GM12872 (cell line): ENCODE results near the gene JMJD8.

Experiments
- CTCF ChIP-seq: IDR thresholded peaks from 3 replicates; pipeline ENCODE4 v1.5.1; 2011; ENCODE audit warnings: low read depth, mild to moderate bottlenecking, low read length, moderate library complexity; ENCODE audit not compliant: insufficient read depth

The JMJD8 gene

DNA sequence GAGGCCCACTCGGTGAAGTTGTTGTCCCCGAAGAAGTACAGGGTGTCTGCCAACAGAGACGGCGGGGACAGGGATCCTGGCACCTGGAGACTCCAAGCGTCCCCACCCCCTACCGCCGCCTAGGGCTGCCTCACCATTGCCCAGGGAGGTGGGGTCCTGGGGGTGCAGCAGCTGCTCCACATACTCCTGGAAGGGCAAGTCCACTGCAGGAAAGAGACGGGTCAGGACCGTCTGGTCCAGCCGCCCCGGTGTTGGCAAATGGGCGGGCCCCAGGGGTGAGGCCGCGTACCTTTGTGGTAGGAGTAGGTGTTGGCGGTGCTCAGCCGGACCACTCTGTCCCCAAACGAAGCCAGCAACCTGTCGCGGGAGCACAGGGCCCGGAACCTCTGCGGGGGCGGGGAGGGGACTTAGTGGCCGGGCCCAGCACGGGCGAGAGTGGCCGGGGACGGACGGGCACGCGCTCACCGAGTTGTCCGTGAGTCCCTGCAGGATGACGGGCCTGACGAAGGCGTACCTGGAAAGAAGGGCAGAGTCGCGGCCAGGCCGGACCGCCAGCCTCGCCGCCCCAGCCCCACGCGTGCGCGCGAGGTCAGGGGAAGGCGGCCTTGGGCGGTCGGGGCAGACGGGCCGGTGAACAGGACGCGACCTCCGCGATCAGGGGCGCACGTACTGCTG is 601 bp downstream of the JMJD8 start:
- no peak for TF ChIP-seq CTCF

- no peak for TF ChIP-seq CTCF
Observed at GRCh38 chr16:682493-683395, 1.4 kb downstream of the JMJD8 start.

DNA sequence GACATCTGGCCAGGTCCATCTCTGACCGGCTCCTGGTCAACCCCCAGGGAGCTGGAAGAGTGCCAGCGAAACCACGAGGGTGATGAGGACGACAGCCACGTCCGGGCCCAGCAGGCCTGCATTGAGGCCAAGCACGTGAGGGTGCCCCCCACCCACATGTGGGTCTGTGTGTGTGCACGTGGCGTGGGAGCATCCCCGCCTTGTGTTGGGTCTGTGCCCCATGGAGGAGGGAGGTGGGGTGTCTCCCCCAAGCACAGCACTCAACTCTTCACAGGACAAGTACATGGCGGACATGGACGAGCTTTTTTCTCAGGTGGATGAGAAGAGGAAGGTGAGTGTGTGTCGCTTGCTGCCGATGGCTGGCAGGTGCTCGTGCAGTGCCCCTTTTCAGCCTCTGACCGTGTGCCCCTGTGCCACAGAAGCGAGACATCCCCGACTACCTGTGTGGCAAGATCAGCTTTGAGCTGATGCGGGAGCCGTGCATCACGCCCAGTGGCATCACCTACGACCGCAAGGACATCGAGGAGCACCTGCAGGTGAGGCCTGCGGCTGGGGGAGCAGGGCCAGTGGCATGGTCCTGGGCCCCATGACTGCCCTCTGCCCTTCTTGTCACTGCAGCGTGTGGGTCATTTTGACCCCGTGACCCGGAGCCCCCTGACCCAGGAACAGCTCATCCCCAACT is 2.2 kb downstream of the JMJD8 start:
- no peak for TF ChIP-seq CTCF

DNA sequence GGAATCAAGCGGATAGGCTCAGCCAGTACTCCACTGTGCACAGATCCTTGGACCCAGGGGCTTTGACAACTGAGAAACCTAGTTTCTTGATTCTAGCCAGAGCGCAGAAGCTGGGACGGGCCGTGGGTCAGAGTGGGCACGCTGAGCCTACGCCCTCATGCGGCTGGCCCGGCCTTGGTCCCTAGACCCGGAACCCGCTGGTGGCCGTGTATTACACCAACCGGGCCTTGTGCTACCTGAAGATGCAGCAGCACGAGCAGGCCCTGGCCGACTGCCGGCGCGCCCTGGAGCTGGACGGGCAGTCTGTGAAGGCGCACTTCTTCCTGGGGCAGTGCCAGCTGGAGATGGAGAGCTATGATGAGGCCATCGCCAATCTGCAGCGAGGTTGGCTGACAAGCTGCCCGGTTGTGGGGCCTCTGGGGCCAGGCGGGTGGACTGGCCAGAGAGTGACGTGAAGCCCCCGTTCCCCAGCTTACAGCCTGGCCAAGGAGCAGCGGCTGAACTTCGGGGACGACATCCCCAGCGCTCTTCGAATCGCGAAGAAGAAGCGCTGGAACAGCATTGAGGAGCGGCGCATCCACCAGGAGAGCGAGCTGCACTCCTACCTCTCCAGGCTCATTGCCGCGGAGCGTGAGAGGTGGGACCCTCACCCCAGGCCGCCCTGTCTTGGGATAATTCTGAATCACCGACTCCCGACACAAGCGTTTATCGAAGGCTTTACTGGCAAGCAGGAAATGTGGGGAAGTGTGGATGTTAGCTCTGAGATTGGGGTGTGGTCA is 3.0 kb downstream of the JMJD8 start:
- no peak; the same call in 2 of the 3 replicates for TF ChIP-seq CTCF

DNA sequence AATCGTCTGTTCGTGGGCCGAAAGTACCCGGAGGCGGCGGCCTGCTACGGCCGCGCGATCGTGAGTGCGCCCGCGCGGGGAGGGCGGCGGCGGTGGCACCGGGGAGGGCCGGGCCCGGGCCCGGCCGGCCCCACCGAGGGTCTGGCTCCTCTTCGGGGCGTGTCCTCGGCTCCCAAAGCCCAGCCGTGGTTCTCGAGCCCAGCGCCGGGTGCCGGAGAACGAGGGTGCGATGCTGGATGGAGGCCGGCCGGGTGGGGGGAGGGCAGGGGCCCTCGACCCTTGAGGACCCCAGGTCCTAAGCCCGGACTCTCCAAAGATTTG is 3.5 kb downstream of the JMJD8 start:
- no peak for TF ChIP-seq CTCF

DNA sequence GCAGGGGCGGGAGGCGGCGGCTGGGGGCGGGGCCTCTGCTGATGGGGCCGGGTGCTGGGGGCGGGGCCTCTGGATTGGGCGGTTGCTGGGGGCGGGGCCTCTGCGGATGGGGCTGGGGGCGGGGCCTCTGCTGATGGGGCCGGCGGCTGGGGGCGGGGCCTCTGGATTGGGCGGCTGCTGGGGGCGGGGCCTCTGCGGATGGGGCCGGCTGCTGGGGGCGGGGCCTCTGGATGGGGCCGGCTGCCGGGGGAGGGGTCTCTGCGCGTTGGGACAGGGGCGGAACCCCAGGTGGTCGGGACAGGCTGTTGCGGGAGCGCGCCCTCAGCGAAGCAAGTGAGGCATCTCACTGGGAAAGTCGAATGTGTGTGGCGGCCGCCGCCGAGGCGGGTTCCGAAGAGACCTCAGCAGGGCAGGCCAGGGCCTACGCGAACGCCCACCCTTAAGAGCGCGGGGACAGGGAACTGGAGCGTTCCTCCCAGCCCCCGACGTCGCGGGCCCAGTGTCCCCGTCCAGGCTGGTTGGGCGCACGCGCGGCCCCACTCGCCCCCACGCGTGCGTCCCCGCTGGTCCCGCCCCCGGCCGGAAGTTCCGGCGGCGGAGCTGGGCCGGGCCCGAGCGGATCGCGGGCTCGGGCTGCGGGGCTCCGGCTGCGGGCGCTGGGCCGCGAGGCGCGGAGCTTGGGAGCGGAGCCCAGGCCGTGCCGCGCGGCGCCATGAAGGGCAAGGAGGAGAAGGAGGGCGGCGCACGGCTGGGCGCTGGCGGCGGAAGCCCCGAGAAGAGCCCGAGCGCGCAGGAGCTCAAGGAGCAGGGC is 4.1 kb downstream of the JMJD8 start, which contains the start of gene STUB1:
Gene STUB1, plus strand, starts transcription at position 597 of the 811 bp plus-strand sequence. Its CDS starts 116 bp downstream, at position 713.
- TF ChIP-seq CTCF: no peak
